Sigmoid colon (tissue), 4 donors: ENCODE results near the gene FCSK.

Experiments
- POLR2A ChIP-seq, 2 donors: fragments of 450-650 bp; IDR thresholded peaks; one replicate each; pipeline ENCODE4 v1.6.1; 2016; ENCODE audit warnings: antibody characterized with exemption in 2 of 2, mild to moderate bottlenecking in 2 of 2, moderate library complexity in 2 of 2
- POLR2AphosphoS5 ChIP-seq, 4 donors: sonication (generic); formaldehyde crosslinking; IDR thresholded peaks; one replicate each; pipeline ENCODE4 v1.6.1; 2017; ENCODE audit warnings: antibody characterized with exemption in 4 of 4
- TF ChIP-seq, protein P1 (sequence below), 4 experiments: fragments of 450-650 bp in 3 of 4; fragments of 200-600 bp in 1 of 4; IDR thresholded peaks; one replicate each; pipeline ENCODE4 v1.5.1; 2016 to 2019; ENCODE audit warnings: antibody characterized with exemption in 4 of 4, mild to moderate bottlenecking in 3 of 4, moderate library complexity in 2 of 4

DNA sequence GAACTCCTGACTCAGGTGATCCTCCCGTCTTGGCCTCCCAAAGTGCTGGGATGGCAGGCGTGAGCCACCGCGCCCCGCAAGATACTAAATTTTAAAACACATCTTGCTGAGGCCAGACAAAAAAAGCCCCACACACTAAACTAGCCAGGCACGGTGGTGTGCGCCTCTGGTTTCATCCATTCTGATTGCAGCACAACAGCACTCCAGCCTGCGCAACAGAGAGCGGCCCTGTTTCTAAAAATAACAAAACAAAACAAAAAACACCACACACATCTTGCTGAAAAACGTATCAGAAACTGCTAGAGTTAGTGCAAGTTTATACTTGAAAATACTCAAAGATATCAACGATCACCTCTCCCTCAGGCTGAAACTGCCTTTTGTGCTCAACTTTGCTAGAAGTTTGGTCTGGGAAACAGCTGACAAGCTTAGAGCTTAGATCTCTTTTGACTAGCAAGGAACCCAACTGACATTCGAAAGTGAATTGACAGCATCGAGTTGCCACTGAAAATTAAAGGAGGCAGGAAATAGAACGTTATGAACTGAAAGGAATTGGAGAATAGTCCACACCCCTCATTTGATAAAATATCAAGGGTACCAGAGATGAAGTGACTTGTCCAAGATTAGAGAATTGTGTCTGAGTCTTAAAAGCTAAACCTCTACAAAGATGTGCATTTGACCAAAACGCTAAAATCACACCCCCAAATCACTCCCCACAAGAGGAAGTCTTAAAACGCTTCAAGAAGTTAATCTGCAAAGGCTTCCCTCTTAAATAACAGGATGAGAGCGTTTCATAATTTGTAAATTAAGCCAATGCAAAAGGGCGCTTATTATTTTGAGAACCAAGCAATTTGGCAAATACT, 68.1 kb downstream of the FCSK start:
- TF ChIP-seq, protein P1, sequence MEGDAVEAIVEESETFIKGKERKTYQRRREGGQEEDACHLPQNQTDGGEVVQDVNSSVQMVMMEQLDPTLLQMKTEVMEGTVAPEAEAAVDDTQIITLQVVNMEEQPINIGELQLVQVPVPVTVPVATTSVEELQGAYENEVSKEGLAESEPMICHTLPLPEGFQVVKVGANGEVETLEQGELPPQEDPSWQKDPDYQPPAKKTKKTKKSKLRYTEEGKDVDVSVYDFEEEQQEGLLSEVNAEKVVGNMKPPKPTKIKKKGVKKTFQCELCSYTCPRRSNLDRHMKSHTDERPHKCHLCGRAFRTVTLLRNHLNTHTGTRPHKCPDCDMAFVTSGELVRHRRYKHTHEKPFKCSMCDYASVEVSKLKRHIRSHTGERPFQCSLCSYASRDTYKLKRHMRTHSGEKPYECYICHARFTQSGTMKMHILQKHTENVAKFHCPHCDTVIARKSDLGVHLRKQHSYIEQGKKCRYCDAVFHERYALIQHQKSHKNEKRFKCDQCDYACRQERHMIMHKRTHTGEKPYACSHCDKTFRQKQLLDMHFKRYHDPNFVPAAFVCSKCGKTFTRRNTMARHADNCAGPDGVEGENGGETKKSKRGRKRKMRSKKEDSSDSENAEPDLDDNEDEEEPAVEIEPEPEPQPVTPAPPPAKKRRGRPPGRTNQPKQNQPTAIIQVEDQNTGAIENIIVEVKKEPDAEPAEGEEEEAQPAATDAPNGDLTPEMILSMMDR (IDR thresholded peaks at IDR 0.05): no peak
- TF ChIP-seq POLR2A (IDR thresholded peaks at IDR 0.05) (no peak), POLR2AphosphoS5 (IDR thresholded peaks at IDR 0.05) (no peak)
